Activated gamma-delta T cell treated with Interleukin-2 at 50 U/mL for 16 hours (primary cell): ENCODE measurements around the gene PTTG1.
A peak's percentile ranks its signal among the peaks of the same experiment; 100 is the strongest.
"Not testable (repeated sequence)": the region's sequence is repeated elsewhere in the genome, so short reads cannot be mapped to it uniquely, and the experiment has no call there.

Experiments used
- DNase-seq: peaks from one replicate; pipeline ENCODE4 v3.0.0-alpha.2; 2020

Gene PTTG1

GRCh38 chr5:160427607-160428006, 6.0 kb downstream of the PTTG1 start:
- no peak for DNase-seq

- DNase-seq, result no peak
Observed at GRCh38 chr5:160432196-160432595, 10.5 kb downstream of the PTTG1 start.

DNA sequence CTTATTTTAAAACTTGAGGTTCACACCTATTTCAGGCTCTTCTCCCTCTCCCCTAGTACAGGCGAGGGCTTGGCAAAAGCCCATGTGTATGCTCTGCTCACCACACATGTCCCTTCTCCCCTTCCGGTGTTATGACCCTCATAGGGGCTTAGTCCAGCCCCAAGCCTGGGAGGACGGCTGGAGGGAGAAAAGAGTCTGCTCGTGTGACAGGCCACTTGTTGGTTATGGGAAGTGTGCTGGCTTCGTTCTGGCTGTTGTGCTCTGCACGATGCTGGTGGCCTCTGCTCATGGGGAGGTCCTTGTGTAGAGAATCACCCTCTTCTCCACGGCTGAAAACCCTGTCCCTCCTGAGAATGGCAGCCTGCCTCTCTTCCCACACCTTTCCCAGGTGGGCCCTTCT, 11.1 kb downstream of the PTTG1 start:
- no peak for DNase-seq

DNA sequence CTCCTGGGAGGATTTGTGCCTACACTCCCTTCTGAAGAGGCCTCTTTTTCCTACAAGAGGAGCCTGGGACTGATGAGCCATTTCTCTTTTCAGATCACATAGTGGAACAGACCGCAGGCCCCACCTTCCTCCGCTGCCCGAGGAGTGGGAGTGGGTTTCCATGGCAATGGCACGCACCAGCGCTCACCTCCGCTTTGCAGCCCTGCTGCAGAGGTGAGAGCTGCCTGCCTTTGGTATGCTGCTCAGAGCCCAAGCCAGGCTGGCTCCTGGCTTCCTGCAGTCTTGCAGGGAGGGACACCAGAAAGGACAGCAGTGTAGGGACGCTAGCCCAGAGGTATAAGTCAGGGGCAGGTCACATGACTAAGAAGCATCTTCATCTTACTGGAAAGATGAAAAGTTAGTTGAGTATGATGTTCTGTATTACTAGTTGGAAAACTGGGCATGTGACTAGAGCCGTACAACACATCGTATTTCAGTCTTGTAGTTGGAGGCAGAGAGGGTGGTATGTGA, 12.4 kb downstream of the PTTG1 start:
- DNase-seq, result no peak

- DNase-seq, result no peak
Observed at GRCh38 chr5:160435532-160435931, 13.9 kb downstream of the PTTG1 start.

DNA sequence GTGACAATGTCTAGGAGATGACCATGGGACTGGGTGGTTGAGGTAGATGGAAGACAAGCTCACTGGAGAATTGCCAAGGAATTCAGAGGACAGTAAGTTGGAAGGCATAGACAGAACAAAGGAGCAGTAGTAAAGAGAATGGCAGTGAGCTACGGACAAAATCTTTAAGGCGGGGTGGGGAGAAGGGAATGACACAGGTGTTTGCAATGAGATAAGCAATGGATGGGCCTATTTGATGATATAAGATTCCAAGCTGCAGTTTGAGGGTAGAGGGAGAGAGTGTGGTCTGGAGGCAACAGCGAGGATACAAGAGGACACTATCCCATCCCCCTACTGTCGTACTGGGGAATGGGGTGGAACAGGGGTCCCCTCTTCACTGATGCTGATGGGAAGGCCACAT, 14.4 kb downstream of the PTTG1 start:
- no peak for DNase-seq

DNA sequence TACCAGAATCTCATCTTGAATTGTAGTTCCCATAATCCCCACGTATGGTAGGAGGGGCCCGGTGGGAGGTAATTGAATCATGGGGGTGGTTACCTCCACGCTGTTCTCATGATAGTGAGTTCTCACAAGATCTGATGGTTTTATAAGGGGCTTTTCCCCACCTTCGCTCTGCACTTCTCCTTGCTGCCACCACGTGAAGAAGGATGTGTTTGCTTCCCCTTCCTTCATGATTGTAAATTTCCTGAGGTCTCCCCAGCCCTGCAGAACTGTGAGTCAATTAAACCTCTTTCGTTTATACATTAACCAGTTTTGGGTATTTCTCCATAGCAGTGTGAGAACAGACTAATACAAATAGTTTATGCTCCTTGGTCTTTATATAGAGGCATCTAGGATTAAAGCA, 15.0 kb downstream of the PTTG1 start:
- not testable (repeated sequence) for DNase-seq

GRCh38 chr5:160437271-160437670, 15.6 kb downstream of the PTTG1 start:
- DNase-seq, result no peak

DNA sequence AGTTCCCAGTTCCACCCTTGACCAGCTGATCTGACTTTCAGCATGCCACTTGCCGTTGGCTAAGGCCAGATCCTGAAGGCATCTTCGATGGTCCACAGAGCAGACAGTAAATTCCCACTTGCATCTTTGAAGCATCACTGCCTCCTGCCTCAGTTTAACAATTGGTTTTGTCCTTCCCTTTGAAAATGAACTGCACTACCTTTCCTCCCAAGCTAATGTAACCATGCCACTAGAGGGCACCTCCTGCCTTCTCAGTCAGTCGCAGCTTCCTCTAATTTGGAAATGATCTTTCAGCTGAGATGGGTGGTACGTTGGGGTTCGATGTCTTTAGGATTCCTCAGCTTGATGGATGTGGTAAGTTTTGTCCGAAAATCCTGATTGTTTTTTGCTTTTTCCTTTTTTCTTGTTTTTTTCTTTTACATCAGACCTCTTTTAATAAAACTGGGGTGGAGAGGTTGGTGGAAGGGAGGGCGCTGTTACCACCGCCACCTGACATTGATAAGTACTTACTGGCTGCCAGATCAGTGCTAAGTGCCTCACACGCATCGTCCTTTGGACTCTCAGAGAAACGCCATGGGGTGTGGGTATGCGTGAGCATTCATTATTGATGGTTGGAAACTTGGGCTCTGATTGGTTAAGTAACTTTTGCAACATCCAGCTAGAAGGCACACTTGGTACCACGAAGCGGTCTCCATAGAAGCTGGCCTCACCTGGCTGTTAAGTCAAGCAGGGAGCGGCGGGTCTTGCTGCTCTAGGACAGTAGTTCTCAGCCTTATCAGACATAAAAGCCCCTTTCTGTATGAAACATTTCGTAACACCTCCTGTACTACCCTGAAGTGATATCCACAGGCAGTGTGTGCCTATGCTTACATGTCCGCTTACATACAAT, 16.9 kb downstream of the PTTG1 start:
- peak; percentile 53 for DNase-seq

DNA sequence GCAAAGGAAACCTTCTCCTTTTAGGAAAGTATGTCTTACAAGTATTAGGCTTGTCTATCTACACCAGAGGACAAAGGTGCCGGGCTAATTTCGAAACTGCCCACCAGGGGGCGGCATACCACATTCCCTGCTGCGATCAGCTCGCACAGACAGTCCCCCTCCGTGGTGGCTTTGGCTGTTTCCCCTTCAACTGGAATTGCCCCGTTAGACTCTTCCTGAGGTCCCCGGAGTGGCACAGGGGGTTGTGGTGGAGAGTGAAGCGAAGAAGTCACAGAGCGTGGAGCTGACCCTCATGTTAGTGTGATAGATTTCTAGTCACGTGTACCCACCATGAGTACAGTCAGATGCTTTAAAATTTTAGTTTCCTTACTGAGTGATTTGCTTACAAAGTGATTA, 17.5 kb downstream of the PTTG1 start:
- DNase-seq, result peak; percentile 90

DNA sequence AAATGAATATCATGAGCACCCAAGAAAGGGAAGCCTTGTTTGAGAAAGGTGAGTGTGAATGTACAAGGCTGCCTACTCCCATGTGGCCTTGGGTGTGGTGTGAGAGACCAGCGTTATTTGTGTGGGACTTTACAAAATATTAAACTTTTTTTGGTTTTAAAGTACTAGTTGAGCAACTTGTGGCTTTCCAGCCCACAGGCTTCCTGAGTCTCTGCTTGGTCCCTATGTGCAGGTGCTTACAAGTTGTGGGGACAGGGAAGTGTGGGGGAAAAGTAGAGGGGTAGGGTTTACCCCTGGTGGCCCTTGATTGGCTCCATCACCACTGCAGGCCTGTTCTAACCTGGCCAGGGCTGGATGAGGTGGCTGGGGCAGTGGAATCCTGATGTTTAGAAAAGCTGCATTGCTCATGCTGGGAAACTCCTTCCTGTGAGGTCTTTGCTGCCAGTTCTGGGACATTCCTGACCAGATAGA, 19.7 kb downstream of the PTTG1 start:
- DNase-seq, result no peak

GRCh38 chr5:160442824-160443431, 21.3 kb downstream of the PTTG1 start:
- DNase-seq, result no peak

- DNase-seq, result no peak
Observed at GRCh38 chr5:160444407-160444806, 22.8 kb downstream of the PTTG1 start.

DNA sequence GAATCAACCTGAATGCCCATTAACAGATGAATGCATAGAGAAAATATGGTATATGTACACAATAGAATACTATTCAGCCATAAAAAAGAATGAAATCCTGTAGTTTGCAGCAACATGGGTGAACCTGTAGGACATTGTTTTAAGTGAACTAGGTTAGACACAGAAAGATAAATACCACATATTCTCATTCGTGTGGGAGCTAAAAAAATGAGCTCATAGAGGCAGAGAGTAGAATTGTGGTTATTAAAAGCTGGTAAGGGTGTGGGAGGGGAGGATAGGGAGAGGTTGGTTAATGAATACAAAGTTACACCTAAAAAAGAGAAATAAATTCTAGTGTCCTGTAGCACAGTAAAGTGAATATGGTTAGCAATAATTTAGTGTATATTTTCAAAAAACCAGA, 23.5 kb downstream of the PTTG1 start:
- DNase-seq, result no peak

DNA sequence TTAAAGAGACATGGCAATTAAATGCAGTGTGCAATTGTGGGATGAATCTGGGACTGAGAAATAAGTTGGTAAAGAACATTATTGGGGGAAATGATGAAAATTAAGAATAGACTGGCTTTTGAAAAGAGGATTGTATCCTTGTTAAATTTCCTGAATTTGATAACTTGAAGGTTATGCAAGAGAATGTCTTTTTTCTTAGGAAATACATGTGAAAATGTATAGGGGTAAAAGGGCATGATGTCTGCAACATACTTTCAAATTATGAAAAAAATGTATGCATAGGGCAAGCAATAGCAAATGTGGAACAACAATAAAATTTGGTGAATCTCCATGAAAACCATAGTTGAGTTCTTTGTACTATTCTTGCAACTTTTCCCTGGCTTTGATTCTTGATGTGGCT, 24.1 kb downstream of the PTTG1 start:
- DNase-seq, result no peak

DNA sequence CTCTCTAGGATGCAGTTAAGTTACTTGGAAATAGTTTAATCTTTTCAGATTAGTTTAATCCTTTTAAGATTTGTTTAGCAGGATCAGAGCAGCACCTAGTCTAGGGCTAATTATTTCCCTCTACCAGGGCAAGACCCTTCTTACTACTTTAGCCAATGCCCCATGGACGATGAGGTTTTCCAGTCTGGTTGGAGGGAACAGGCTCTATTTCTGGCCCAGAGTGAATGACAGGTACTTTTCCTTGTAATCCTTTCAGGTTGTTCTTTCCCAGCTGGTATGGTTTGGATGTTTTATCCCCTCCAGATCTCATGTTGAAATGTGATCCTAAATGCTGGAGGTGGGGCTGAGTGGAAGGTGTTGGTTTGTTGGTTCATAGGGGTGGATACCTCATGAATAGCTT, 27.2 kb downstream of the PTTG1 start:
- DNase-seq, result no peak

- no peak for DNase-seq
Observed at GRCh38 chr5:160449458-160449857, 27.8 kb downstream of the PTTG1 start.

DNA sequence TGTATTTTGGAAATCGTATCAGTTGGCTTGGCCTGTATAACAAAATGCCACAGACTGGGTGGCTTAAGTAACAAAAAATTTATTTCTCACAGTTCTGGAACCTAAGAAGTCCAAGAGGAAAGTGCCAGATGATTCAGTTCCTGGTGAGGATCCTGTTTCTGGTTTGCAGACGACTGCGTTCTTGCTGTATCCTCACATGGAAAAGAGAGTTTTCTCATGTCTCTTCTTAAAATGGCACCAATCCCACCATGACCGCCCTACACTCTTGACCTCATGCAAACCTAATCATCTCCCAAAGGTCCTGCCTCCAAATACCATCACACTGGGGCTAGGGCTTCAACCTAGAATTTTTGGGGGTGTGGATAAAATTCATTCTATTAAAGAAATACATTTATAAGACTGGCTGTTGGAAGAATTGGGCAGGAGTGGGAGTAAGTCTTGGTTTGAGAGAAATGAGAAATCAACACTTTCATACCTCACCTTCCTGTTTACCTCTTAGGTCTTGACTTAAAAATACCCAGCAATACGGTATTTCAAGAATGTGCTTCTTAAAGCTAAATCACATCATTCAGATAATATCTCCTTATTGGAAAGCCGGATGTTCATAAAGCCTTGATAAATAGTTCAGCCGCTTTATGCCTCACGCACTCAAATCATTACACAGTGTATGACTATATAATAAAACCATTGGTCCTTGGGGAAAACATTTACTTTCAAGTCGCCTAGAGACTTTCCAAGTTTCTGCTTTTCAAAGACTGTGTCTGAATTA, 28.7 kb downstream of the PTTG1 start:
- no peak for DNase-seq

DNA sequence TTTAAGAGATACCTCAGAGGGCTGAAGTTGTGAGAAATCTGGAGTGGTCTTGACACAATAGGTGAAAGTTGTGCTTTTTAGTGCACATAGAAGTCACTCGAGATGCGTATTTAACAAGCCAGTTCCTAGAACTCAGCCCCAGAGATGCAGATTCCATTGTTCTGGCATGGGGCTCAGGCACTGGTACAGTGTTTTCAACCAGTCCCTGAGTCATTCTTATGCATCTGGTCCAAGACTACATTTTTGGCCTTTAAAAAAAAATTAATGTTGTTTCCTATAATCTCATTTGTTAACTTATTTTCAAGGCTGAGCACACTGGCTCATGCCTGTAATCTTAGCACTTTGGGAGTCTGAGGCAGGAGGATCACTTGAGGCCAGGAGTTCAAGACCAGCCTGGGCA, 29.6 kb downstream of the PTTG1 start:
- DNase-seq, result no peak

DNA sequence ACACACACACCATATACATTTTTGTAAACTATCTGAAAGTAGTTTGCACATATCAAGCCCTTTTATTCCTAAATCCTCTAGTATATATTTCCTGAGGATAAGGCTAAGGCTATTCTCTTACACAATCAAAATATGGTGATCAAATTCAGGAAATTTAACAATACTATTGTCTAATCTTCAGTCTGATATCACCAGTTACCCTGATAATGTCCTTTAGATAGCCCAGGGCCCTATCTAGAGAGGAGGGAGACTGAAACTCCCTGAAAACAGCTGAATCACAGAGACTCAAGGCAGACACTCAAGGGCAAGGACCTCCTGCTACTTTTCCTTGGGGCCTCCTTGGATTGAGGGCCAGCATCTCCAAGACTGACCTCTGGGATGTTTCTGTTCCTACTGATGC, 30.4 kb downstream of the PTTG1 start:
- DNase-seq, result no peak

- DNase-seq, result no peak
Observed at GRCh38 chr5:160452795-160453194, 31.1 kb downstream of the PTTG1 start.

DNA sequence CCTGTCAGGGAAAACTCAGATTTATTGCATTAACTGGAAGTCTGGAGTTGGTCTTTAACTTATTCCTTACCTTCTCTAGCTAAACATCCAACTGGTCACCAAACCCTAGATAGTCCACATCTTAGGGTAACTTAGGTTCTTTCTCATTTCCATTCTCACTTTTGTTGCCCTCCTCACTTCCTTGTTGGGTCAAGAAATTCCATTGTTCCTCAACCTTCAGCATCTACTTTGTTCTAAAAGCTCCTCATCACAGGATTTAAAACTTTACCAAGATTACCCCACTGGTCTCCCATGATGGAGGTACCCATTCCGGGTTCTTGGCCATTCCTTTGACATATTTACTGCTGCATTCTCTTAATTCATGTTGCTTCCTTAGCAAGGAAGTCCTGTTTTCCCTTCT, 32.1 kb downstream of the PTTG1 start:
- DNase-seq, result no peak

GRCh38 chr5:160455600-160455999, 33.9 kb downstream of the PTTG1 start:
- no peak for DNase-seq
